Stimulated activated CD4-positive, alpha-beta T cell treated with anti-CD3 and anti-CD28 coated beads, Interleukin-1b, Interleukin-23, amount 100 ng/mL, for 1 hour (primary cell): ENCODE results near the gene TIMM10.

Experiments used
- DNase-seq, 2 donors: peaks; one replicate each; pipeline ENCODE4 v3.0.0-alpha.2; 2020; ENCODE audit warnings: low read depth in 2 of 2

Gene TIMM10

DNA sequence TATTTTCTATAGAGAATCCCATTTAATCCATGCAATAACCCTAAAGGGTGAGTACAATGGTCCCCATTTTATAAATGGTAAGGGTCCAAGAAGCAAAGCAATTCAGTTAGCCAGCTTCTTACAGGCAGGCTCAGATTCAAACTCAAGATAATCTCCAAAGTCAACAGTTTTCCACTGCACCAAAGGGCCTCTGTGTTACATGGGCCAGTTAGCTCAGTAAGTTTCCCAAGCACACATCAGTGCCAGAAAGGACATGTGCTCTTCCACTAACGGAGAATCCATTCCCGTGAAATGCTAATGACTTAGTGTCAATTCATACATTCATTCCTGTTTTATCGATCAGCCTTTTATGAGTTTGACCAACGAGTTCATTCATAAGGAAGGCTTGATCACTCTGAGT, 26.0 kb downstream of the TIMM10 start:
- no peak for DNase-seq

DNA sequence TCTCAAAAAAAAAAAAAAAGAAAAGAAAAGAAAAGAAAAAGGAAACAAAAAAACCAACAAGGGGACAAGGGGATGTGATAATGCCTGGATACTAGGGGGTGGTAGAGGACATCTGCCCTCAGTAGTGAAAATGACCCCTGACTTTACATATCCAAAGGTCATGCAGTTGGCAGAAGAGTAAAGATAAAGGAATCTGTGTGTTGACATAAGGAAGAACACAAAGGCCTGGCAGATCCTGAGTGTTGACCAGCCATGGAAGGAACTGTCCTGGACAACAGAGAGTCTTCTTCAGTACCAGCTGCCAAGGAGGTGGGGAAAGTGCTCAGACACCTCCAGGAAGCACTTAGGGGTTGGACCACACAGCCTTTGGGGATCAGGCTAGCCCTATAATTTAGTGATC, 27.7 kb downstream of the TIMM10 start:
- no peak for DNase-seq

DNA sequence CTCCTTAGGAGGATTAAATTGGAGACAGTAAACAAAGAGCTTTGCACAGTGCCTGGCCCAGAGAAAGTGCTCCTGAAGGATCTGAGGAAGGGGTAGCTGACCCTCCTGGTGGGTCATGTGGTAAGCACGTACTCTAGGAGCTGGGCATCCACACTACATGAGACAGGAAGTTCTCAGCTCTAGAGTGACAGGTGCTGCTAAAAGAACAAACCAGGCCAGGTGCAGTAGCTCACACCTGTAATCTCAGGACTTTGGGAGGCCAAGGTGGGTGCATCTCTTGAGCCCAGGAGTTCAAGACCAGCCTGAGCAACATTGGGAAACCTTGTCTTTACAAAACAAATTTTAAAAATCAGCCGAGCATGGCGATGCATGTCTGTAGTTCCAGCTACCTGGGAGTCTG, 28.2 kb downstream of the TIMM10 start:
- DNase-seq, result no peak

DNA sequence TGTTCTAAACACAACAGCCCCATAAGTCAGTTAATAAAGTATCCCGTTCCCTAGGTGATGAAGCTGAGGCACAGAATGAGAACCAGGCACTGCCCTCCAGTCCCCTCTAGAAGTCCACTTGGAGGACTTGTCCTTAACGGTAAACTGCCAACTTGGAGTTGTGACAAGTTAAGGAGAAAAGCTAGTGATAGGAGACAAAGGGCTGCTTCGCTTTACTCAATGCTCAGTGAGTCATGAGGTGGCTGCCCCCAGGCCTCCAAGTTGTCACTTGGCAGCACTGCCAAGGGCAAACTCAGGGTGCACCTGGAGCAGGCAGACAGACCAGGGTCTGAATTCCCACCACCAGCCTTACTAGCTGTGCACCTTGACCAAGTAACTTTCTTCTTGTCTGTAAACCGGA, 28.6 kb downstream of the TIMM10 start:
- no peak for DNase-seq

DNA sequence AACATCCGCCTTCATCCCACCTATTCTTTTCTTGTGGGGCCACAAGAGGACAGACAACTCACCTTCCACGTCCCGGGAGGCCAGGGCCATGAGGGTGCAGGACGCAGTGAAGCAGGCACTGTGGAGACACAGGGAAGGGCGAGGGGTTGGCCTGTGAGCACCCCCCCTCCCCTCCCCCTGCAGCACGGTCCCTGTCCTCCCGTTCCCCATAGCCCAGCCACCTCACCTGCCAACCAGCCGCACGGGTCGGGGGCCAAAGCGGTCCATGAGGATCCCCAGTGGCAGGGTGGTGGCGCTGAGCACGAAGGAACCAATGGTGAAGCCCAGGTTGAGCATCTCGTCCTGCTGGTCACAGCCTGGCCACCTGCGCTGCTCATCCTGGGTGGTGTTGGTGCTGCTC, 29.6 kb downstream of the TIMM10 start:
- no peak for DNase-seq

DNA sequence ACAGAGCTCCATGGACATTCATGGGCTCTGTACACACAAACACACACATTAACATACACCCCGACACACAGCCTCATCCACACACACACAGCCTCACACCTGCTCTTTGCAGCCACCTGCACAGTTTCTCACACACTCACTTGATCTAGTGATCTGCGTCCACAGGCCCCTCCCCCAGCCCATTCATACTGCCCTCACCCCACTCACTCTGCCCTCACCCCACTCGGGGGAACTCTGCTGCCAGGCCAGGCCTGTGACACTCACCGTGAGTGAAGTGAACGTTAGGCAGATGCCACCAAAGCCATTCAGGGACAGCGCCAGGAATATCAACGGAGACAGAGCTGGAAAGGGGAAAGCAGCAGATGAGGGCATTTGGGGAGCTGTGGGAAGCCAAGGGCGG, 30.0 kb downstream of the TIMM10 start:
- DNase-seq, result no peak

DNA sequence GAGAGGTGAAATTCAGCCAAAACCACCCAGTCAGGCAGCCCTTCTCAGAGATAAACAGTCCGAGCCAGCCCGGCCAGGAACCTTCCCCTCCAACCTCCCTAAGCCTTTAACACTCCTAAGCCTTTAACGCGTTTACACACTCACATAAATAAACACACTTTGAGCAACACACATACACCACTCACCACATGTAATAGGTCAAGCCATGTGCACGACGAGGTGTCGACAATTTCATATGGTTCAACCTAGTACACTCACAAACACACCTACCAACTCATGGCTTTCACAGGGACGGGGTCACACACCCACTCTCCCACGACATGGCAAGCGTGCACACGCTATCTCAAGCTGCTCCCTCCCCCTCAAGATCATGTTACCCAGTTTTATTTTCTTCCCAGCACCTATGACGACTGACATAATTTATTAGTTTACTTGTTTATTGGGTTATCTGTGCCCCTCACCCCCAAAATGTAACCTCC, 30.5 kb downstream of the TIMM10 start:
- no peak for DNase-seq

DNA sequence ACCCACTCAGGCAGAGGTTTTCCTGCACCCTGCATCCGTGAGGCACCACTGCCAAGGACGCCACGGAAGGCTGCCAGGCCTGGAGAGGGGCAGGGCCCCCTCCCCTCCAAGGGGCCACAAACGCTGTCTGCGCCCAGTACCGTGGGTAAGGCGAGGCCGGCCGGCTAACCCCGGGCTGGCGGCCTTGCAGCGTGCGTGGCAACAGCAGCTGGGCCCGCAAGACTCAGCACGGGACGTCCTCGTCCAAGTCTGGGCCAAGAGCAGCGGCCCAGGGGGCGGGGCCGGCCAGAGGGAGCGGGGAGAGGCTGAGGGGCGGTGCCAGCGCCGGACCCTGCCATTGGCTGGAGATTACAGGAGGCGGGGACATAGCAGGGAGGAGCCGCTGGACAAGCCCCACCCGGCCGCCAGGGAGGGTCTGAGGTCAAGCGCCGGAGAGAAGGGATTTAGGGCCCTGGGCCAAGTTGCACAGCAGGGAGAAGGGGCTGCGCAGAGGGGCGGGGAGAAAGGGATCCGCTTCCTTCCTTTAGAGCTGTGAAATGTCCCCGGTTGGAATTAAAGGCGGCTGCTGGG, 31.1 kb downstream of the TIMM10 start:
- no peak for DNase-seq

DNA sequence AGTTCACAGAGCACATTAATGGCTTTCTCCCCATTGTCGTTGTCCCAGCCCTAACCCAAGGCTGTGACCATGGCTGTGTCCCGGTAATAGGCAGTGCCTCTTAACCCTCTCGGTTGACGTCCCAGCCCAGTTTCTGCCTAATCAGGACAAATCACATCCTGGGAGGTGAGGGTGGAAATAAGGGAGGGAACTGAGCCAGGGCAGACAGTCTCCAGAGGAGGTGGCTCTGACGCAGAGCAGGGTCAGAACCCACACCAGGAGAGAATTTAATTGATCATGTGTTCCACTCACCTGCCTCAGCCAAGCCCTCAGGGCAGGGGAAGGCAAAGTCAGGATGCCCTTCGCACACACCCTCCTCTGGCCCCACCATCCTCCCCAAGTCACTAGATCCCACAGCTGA, 32.0 kb downstream of the TIMM10 start:
- no peak for DNase-seq

DNA sequence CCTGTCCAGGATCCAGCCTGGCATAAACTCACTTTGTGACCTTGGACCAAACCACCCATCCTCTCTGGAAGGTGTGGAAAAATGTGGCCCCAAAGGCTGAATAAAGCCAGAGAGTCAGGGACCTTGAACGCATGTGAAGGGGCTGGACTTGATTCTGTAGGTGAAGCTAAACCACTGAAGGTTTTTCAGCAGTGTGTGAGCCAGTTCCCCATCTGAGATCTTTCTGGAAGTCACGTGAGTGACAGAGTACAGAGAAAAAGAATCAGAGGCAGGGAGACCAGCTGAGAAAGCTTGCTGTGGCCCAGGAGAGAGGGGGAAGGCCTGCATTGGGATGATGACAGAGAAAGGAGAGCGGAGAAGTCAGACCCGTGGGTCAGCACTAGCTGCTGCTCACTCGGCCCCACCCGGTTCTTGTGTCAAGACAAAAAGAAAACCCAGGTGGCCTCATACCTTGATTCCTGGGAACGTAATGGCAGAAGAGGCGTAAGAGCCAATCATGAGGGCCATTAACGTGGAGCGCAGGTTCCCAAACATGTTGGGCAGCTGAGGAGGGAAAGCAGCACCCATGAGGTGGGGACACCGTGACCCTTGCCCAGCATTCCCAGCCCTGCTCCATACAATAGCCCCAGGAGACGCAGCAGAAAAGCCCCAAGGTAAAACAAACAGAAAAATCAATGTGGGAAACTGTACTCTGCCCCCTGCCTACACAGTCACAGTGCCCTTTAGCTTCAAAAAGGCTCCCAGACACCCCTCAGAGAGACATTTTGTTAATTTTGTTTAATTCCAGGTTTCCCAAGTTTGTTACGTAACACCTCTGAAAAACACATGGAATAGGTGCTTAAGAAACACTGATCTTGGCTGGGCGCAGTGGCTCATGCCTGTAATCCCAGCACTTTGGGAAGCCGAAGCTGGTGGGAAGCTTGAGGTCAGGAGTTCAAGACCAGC, 33.0 kb downstream of the TIMM10 start:
- DNase-seq, result no peak

DNA sequence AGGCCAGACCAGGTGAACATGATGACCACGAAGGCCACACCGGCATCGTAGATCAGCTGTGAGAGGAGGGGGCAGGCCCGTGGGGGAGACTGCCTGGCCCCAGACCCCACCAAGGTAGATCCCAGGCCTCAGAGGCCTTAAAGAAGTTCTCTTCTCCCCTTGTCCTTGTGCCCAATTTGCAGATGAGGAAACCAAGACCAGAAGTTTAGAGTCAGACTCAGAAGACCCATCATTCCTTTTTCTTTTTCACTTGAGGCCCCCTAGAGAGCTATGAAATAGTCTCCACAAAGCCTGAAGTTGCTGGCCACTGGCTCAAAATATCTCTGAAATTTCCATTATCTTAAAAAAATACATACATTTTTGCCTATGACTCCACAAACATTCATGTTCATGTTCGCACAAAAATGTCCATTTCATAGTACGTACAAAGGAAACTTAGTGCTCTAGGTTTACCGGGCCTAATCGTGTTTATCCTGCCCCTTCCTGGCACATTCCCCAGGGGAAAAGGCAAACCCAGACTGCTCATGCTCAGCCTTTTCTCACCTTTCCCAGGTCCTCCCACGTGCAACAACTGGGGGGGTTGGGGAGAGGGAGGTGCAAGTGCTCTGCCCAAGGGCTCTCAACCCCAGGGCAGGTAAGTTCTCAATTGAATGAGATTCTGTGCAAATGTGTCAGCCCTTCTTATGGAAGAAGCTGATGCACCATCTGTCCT, 34.3 kb downstream of the TIMM10 start:
- no peak for DNase-seq

DNA sequence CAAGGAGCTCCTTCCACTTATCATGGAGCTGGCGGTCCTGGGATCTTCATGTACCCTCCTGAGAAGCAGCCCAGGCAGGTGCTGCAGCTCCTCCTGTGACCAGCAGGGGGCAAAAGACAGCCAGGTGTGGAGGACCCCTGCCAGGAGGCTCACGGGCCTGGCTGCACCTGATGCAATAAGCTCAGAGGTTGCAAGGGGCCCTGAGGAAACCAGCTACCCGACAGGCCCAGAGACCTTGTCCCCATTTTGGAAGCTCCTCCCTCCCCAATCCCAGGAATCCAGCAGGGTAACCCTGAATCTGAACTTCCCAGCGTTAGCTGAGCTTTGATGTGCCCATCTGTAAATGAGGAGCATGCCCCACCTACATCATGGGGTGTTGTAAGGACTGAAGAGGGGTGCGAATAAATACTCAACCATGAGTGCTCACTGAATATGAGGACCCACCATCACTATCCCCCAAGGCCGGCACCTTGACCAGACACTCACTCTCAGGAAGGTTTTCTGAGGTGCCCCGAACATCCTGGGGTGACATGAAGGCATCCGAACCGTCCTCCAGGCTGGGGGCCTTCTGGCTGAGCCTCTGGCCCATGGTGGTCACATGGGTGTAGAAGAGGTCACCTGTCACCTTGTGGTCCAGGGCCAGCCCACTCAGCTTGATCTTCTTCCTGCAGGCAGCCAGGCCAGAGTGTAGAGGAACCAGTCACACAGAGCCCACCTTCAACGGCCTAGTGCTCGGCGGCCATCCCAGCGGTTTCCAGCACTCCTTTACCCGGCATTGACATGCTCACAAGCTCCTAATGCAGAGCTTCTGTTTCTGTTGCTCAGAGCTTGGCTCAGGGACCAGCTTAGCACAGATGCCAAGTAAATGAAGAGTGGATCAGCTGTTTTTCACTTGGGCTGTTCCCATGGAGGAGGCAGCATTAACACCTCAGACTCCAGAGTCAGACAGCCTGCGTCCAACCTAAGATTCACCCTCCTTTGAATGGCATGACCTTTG, 36.7 kb downstream of the TIMM10 start:
- DNase-seq, result peak; percentile 56 to 67

DNA sequence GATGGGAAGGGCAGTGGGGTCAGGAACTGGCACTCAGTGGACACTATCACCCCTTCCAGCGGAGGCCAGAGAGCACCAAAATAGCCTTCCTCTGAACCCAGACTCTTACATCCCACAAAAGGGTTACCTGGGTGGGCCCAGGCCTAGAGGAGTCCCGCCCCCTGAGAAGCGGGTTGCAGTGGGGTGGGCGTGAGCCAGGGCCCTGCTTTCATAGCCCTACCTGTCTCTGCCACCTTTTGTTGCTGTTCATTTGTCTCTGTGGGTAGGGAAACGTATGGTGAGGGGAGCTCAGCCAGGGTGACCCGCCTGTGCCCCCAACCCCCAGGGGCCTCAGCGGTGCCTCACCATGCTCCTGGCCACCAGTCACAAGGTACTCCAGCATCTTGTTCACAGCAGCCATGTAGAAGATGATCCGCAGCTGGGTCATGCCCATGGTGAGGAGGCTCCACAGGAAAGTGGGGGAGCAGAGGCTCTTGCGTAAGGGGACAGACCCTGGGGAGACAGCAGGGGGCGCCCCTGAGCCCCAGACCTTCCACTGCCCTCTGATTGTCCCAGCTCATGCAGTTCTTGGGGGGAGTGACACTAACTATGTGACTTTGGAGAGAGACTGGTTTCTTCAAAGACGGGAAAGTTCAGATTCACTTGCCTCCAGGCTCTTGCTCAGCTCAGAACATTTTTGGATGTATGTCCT, 39.0 kb downstream of the TIMM10 start:
- DNase-seq, result no peak

DNA sequence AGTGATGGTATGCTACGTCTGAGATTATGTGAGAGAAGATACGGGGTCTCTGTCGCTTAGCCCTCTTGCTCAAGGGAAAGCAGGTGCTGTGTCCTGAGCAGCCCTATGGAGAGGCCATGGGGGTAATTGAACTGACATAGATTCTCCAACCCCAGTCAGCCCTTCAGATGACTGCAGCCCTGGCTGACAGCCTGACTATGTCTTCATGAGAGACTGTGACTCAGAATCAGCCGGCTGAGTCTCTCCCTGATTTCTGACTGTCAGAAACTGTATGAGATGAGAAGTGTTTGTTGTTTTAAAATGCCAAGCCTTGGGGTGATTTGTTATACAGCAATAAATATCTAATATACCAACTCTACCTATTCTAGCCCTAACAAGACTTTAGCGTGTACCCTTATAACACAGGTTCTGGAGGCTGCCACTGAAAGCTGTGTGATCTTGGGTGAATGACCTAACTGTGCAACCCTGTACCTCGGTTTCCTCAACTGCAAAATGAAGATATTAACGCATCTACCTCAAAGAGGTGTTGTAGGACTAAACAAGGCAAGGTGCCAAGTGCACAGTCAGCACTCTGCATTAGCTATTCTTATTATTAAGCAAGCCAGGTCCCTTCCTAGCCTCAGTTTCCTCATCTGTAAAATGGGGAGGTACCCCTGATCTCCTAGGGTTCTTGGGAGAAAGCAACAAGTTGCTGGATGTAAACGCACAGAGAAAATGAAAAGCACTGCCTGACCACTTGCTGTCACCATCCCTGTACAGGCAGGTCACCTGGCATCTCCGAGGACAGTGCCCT, 39.9 kb downstream of the TIMM10 start:
- DNase-seq, result no peak

DNA sequence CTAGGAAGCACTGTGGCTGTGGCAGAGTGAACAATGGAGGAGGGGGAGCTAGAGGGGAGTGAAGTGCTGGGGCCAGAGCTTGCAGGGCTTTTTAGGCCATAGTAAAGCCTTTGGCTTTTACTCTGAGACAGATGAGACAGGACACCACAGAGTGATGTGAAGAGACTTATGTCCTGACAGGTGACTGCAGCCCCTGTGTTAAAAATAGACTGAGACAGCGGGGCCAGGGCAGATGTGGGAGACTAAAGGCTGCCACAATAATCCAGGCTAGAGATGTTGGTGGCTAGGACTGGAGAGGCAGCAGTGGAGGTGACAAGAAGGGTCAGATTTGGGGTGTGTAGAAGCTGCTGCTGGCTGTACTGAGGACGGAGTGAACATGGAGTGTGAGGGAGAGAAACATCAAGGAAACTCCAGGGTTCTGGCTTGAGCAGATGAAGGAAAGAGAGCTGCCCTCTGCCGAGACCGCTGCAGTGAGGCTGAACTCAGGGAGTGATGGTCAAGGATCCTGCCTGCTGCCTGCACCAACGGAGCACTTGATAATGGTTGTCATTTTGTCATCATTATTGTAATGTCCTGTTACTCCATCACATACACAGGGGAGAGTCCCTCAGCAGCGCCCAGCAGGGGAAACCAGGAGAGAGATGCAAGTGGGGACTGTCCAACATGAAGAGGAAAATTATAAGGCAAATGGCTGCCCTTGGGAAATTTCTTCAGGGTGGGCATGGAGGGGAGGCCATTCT, 42.5 kb downstream of the TIMM10 start:
- no peak for DNase-seq

DNA sequence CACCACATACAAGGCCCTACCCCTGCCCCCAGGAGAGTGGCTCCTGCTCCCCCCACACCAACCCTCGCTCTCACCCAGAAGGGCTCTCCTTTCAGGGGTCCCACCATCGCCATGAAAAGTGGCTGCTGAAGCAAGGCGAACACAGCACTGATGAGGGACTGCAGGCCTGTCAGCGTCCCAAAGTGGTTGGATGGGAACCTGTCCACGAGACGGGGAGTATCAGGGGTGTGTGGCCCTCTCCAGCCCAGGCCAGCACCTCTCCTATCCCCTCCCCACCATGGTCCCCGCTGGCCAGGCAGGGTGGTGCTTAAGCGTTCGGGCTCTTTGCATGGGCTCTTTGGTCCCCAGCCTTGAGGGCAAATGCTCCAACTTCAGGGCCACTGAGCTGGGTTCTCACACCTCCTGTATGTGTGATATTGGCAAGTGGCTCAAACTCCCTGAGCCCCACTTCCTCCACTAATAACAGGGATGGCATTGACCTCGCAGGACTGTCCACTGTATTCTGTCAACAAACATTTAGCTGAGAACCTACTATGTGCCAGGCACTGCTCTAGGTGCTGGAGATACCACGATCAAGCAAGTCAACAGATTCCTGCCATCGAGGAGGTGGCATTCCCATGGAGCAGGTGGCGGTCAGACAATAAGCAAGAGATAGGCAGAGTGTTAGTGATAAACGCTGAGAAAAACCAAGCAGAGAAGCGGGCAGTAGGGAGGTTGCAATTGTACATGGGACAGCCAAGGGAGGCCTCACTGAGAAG, 43.4 kb downstream of the TIMM10 start:
- no peak for DNase-seq

DNA sequence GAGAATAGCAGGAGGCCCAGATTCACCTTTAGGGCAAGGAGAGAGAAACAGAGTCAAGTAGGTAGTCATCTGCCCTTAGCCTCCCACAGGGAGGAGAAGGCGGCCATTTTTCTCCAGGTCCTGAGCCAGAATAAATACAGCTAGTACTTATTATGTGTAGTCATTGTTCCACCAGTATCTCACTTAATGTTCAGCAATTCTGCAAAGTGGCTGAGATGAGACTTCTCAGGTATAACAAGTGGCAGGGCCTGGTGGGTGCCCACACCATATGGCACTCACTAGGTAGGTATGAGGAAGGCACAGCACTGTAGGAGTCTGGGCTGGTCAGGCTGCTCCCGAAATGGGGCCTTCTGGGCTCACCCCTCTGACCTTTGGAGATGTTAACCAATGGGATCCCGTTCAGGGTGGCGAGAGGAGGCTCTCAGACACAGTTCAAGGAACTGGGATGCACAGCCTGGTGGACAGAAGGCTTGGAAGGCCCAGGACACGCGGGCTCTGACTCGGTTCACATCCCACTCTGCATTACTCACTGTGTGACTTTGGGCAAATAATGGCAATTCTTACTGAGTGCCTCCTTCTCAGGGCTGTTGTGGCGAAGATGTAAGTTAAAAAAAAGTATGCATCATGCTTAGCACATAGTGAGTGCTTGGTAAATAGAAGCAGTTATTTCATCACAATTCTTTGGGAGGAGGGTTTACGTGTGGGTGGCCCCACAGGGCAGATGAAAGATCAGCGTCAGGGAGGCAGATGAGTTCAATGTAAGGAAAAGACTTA, 45.1 kb downstream of the TIMM10 start:
- no peak for DNase-seq
